ENCODE results near the gene IL34.
A peak's percentile ranks its signal among the peaks of the same experiment; 100 is the strongest.

Gene IL34

DNA sequence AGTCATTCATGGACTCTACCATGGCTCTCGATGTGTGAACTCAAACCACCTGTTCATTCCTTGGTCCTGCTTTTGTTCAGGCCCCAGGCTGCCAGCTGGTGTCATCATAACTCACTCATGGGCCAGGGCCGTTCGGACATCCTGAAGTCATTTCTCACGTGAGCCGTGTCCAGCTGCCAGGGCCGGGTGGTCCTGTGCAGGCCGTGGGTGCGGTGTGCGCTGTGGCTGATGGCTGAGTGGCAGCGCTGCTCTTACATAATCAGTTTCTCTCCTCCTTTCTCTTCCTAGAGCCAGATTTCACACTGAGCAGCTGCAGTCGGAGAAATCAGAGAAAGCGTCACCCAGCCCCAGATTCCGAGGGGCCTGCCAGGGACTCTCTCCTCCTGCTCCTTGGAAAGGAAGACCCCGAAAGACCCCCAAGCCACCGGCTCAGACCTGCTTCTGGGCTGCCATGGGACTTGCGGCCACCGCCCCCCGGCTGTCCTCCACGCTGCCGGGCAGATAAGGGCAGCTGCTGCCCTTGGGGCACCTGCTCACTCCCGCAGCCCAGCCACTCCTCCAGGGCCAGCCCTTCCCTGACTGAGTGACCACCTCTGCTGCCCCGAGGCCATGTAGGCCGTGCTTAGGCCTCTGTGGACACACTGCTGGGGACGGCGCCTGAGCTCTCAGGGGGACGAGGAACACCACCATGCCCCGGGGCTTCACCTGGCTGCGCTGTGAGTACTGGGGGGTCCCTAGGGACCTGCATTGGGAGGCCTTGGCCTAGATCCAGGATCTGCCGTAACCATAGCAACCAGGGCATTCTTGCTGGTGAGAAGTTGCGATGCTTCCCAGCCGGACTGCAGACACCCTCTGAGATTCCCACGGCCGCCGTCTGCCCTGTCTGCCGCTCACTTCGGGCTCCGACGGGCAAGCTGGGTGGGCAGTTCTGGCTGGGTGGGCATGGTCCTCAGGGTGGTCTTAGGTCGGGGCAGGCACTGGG is at the start of gene IL34:
Gene IL34 (plus strand): TSS at position 300 of the 982 bp plus-strand sequence. CDS start 389 bp downstream, at position 689.
- TF ChIP-seq, protein P1, sequence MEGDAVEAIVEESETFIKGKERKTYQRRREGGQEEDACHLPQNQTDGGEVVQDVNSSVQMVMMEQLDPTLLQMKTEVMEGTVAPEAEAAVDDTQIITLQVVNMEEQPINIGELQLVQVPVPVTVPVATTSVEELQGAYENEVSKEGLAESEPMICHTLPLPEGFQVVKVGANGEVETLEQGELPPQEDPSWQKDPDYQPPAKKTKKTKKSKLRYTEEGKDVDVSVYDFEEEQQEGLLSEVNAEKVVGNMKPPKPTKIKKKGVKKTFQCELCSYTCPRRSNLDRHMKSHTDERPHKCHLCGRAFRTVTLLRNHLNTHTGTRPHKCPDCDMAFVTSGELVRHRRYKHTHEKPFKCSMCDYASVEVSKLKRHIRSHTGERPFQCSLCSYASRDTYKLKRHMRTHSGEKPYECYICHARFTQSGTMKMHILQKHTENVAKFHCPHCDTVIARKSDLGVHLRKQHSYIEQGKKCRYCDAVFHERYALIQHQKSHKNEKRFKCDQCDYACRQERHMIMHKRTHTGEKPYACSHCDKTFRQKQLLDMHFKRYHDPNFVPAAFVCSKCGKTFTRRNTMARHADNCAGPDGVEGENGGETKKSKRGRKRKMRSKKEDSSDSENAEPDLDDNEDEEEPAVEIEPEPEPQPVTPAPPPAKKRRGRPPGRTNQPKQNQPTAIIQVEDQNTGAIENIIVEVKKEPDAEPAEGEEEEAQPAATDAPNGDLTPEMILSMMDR (conservative IDR thresholded peaks at IDR 0.05; ENCODE audit: low read depth, low read length), result no peak
- DNase-seq (ENCODE audit: low read depth), result peak; percentile 80
- H3K4me3 ChIP-seq (ENCODE audit: low read depth, low read length), result no peak within 1 kb of the TSS

DNA sequence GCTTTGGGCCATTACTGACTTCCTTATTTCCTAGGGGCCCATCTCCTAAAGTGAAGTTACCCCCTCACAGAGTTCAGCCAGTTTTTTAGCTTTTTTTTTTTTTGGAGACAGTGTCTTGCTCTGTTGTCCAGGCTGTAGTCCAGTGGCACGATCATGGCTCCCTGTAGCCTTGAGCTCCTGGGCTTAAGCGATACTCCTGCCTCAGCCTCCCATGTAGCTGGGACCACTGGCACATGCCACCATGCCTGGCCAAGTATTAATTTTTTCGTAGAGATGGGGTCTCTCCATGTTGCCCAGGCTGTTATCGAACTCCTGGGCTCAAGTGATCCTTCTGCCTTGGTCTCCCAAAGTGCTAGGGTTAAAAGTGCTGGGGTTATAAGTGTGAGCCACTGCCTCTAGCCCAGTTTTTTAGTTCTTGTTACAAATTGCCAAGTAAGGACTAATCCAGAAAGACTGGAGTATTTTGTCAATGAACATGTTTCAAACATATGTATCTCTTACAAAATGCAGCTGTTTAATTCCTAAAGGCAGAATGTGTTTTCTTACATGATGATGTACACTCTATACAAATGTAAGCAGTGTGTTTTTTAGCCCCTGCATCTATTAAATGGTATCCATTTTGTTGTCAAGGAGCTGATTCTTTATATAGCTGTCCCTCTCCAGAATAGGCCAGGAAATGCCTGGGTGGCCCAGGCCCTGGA is 49.1 kb upstream of the IL34 start:
- no peak overlapping the region for H3K4me3 ChIP-seq (ENCODE audit: low read depth, low read length)
- DNase-seq (ENCODE audit: low read depth), result no peak
- TF ChIP-seq, protein P1 (conservative IDR thresholded peaks at IDR 0.05; ENCODE audit: low read depth, low read length), result no peak

DNA sequence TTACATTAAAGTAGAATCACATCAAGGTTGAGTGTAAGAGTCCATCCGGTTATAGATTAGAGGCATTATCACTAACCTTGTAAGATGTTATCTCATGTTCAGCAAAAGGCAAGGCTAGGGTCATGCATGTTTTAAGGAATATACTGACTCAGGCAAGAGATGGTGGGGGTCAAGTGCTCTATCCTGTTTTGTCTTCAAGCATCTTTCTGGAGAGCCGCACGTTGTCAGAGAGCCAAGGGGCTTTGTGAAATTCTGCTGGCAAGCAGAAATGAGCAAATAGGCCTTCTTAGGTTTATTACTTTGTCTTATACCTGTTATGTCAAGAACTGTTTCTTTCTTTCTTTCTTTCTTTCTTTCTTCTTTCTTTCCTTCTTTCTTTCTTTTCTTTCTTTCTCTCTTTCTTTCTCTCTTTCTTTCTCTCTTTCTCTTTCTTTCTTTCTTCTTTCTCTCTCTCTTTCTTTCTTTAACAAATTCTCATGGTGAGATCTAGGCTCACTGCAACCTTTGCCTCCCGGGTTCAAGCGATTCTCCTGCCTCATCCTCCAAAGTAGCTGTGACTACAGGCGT is 47.3 kb upstream of the IL34 start:
- DNase-seq (ENCODE audit: low read depth), result no peak
- TF ChIP-seq, protein P1 (conservative IDR thresholded peaks at IDR 0.05; ENCODE audit: low read depth, low read length), result no peak
- H3K4me3 ChIP-seq (ENCODE audit: low read depth, low read length), result no peak overlapping the region

DNA sequence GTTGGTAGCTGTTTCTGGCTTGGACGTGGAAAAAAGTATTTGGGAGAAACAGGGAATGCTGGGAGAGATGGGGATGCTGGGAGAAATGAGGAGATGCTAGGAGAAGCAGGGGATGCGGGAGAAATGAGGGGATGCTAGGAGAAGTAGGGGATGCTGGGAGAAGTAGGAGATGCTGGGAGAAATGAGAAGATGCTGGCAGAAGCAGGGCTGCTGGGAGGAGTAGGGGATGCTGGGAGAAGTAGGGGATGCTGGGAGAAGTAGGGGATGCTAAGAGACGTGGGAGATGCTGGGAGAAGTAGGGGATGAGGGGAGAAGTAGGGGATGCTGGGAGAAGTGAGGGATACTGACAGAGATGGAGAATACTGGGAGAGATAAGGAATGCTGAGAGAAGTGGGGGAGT is 45.6 kb upstream of the IL34 start:
- no peak for DNase-seq (ENCODE audit: low read depth)
- H3K4me3 ChIP-seq (ENCODE audit: low read depth, low read length), result no peak overlapping the region
- TF ChIP-seq, protein P1 (conservative IDR thresholded peaks at IDR 0.05; ENCODE audit: low read depth, low read length), result no peak

DNA sequence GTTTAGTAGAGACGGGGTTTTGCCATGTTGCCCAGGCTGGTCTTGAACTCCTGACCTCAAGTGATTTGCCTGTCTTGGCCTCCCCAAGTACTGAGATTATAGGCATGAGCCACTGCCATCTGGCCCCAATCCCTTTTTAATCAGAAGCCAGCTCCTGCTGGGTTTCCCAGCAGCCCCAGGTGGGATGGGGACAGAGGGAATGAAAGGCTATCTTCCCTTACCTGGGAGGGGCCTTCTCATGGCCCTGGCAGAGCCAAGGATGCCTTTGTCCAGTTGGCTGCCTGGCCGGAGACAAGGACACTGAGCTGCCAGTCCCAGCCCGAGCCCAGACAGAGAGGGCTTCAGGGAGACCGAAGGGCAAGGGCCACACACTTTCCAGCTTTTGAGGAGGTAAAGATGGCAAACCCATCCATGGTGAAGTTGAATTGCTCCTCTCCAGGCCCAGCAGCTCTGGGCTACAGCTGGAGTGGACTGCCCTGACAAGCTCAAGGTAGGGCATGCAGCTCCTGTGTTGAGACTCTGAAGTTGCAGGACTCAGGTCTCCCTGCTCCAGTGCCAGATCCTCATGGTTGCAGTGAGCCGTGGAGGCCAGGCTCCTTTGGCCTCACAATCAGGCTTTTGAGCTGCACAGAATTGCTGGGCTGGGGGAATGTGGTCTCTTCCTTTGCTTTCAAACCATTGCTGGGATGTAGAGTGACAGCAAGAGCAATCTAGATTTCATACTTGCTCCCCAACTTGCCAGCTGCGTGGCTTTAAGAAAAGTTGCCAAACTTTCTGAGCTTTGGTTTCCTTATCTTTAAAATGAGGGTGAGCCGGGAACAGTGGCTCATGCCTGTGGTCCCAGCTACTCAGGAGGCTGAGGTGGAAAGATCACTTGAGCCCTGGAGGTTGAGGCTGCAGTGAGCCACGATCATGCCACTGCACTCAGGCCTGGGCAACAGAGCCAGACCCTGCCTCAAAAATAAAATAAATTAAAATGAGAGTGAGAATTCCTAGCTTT is 44.5 kb upstream of the IL34 start:
- no peak overlapping the region for H3K4me3 ChIP-seq (ENCODE audit: low read depth, low read length)
- DNase-seq (ENCODE audit: low read depth), result peak; percentile 36
- TF ChIP-seq, protein P1 (conservative IDR thresholded peaks at IDR 0.05; ENCODE audit: low read depth, low read length), result no peak

DNA sequence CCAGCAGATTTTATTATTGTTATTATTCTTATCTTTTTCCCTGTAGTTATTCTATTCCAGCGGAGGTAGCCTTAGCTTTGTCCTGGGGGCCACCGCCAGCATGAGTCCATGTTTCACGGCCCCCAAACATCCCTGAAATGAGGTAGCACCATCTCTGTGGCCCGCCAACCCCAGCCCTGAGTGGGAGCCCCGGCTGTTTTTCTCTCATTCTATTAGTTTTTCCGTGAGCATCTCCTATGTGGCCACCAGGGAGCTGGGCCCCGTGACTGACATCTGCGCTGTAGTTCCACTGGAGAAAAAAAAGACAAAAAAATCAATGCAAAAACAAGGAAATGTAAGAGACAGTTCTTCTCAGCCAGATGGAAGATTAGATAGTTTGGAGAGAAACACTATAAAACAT is 43.5 kb upstream of the IL34 start:
- DNase-seq (ENCODE audit: low read depth), result no peak
- TF ChIP-seq, protein P1 (conservative IDR thresholded peaks at IDR 0.05; ENCODE audit: low read depth, low read length), result peak; percentile 7
- no peak overlapping the region for H3K4me3 ChIP-seq (ENCODE audit: low read depth, low read length)
